Measurements from ENCODE around the gene FSTL5.

Gene FSTL5

DNA sequence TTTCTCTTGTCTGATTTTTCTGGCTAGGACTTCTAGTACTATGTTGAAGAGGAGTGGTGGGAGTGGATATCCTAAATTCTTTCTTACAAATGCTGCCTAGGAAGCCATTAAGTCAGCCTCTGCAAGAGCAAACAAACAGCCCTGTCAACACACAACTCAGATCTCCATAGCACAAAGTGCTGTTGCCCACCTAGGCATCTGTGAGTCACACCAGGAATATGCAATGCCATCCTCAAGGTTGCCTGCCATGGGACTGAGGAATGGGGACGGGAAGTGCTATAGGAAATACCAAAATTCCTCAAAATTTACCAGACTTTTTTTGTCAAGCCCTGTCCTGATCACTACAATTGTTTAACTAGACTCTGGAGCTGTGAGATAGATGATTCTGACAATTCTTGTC is 466.9 kb downstream of the FSTL5 start:
- no peak for DNase-seq

DNA sequence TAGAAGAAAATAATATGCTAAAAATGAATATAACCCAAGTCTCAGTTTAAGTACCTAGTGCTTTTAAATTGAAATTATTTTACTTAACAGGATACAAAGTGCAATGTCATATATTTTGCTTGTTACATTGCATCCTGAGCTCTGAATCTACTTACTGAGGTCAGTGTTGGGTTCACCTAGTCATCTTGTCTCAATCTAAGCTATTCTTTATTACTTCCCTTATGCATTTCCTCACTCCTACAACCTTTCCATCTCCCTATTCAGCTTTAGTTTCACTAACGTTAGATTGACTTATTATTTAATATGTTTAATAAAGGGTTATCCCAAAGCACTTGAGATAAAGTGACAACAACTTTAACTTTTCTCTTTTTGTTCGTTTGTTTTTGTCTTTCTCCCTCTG is 483.7 kb downstream of the FSTL5 start:
- DNase-seq: no peak

DNA sequence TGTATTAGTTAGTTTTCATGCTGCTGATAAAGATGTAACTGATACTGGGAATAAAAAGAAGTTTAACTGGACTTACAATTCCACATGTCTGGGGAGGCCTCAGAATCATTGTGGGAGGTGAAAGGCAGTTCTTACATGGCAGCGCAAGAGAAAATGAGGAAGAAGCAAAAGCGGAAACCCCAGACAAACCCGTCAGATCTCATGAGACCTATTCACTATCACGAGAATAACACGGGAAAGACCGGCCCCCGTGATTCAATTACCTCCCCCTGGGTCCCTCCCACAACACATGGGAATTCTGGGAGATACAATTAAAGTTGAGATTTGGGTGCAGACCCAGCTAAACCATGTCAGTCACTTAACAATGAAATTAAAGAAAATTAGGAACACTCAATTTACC is 499.1 kb downstream of the FSTL5 start:
- DNase-seq: no peak

DNA sequence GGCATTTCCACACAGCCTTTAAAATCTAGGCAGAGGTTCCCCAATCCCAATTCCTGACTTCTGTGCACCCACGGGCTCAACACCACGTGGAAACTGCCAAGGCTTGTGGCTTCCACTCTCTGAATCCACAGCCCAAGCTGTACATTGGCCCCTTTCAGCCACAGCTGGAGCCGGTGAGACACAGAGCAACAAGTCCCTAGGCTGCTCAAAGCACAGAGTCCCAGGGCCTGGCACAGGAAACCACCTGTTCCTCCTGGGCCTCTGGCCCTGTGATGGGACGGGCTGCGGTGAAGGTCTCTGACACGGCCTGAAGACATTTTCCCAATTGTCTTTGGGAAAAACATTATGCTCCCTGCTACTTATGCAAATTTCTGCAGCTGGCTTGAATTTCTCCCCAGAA is 500.0 kb downstream of the FSTL5 start:
- DNase-seq: no peak

DNA sequence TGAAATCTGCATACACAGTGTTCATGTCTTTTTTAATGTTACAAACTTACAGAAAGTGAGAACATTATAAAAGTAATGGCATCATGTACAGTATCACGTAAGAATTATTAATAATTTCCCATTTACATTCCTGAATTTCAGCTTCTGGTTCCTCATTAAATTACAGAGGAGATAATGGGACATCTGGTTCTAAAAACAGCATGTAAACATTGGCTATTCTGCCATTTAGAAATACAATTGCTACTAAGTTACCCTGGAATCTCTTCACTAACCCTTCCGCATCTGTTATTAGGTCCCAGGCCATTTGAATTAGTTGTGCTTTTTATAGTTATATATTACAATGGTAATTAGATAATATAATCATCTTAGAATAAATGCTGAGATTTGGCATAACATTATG is 505.1 kb downstream of the FSTL5 start:
- DNase-seq: no peak

DNA sequence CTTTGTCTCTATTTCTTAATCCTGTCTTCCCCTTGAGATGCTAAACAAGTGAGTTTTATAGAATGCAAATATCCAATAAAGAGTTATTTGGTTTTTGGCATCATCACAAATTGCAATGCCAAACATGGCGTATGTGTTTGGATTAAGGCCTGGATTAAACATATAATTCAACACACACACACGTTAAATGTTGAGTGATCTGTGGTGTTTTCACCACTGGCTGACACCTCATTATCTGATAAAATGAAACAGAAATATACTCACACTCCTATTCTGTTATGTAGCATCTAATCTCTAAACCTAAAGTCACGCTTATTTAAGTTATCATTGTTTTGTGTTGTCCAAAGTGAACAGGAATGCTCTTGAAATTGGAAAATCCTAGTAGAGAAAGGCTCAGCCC is 506.2 kb downstream of the FSTL5 start:
- DNase-seq: no peak

DNA sequence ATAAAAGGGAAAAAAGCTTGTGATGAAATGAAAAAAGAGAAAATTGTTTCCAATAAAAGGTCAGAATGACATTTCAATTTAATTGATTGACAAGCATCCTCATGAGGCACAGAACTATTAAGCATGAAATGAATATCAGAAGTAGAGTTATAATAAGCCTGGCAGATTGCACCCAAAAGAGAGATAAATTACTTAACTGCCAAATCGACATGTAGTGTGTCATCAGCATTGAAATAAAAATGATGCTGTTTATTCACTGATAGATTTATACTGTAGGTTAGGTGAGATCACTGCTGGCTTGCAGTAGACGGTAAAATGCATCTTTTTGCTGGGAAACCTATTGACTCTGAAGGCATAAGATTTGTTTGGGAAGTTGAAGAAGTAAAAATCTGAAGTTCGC is 507.2 kb downstream of the FSTL5 start:
- no peak for DNase-seq

DNA sequence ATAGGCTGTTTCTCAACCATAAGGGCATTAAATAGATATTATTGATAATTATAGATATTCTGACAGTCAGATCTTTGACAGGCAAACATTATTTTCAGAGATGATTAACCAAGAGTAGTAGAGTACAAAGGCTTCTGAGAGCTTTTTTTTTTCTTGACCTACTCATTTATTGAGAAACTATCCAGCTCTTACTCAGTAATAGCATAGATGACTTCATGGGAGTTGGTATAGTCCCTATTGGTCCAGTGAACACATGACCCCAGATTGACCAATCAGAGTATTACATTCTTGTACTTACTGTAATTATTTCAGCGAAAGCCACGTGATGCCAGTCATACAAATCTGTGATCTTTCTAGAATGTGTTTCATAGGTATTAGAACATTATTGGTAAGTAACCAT is 508.7 kb downstream of the FSTL5 start:
- DNase-seq: no peak

DNA sequence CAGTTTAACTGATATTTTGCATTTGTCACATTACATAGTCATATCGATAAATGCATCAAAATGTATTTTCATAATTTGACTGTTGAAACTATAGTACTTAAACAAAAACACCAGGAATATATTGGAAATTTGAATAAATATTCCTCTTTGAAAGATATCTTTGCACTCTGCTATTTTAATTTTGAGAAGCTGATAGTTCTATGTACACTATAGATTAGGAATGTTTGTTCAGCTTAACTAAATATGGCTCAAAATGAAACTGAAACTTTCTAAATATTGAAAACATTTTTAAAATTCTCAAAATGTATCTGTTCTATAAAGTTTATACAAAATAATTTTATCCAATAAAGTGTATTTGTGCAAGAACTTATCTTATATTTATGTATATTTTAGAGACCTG is 510.1 kb downstream of the FSTL5 start:
- no peak for DNase-seq

DNA sequence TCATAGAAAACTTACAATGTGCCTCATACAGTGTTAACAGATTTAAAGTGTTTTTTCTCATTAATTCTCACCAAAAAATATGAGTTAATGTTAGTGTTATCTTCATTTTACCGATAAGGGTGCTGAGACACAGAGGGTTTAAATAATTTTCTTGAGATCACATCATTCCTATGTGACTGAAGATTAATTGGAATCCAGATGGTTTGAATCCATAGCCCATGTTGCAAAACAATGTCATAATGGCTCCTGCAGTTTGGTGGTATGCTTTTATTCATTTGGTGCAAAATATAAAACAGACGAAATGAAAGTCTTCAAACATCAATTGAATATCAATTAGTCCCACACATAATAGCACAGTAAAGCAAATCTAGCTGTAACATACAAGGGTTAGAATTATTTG is 512.2 kb downstream of the FSTL5 start:
- DNase-seq: no peak

DNA sequence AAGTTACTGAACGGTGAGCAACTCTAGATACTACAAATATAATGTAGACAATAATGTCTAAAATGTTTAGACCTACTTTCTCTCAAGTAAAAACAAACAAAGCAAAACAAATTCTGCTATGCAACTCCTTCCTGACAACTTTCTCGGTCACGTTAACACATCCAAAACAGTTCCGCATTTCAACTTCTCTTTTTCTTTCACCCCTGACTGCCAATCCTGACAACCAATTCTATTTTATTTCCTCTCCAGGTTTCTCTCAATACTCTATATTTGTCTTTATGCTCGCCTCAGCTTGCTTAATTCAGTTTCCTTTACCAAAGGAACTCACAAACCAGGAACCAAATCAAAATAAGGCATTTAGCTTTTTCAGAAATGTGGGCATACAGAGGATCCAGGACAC is 513.0 kb downstream of the FSTL5 start:
- no peak for DNase-seq

DNA sequence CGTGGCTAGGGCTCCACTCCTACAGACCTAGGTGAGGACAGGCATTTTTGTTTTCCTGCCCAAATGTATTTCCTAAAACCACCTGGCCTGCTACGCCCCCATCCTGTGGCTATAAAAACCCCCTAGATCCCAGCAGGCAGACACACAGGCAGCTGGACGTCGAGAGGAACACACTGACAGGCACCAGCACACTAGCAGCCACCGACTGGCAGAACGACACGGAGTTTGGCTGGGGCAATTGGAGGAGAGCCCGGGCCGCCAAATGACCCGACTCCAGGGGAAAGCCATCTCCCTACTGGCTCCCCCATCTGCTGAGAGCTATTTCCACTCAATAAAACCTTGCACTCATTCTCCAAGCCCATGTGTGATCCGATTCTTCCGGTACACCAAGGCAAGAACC is 516.0 kb downstream of the FSTL5 start:
- DNase-seq: no peak

DNA sequence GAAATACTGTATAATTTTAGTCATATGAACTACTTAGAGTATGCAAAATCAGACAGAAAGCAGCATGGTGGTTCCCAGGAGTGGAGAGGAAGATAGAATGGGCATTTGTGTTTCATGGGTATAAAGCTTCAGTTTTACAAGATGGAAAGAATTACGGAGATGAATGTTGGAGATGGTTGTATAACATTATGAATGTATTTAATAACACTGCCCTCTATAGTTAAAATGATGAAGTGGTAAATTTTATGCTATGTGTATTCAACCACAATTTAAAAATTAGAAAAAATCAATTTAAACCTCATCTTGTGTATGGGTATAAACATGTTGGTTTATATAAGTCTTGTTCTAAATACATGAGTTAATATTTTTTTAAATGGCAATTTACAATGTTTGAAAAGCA is 521.1 kb downstream of the FSTL5 start:
- no peak for DNase-seq

DNA sequence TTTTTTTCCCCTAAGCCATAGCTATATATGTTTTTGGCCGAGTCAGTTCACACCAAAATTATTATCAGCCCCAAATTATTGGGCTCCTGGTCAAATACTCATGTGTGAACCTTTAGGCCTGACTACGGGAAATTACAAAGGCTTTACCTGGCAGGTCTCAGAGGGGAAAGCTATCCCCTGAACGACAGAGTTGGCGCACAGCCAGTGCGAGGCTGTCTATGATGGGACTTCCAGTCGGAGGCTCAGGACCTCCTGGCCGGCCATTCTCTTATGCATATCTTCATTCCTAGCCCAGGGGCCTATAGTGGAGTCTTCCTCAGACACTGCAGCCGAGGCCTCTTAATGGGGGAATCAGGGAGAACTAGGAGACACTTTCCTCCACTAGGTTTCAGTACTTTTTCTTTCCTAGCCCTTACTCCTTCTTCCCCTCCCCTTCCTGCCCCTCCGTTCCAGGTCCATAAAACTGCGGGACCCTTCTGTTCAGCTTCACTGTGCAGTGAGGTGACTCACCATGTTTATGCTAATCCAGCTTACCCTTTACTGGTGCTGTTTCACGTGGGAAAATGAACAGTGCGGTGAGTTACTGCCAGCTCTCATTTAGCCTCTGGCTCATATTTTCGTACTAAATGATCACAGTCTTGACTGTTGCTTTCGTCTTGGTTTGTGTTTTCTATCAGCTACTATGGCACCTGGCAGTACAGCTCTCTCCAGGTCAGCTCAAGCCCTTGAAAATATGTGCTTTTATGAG is 533.9 kb downstream of the FSTL5 start:
- DNase-seq: no peak

DNA sequence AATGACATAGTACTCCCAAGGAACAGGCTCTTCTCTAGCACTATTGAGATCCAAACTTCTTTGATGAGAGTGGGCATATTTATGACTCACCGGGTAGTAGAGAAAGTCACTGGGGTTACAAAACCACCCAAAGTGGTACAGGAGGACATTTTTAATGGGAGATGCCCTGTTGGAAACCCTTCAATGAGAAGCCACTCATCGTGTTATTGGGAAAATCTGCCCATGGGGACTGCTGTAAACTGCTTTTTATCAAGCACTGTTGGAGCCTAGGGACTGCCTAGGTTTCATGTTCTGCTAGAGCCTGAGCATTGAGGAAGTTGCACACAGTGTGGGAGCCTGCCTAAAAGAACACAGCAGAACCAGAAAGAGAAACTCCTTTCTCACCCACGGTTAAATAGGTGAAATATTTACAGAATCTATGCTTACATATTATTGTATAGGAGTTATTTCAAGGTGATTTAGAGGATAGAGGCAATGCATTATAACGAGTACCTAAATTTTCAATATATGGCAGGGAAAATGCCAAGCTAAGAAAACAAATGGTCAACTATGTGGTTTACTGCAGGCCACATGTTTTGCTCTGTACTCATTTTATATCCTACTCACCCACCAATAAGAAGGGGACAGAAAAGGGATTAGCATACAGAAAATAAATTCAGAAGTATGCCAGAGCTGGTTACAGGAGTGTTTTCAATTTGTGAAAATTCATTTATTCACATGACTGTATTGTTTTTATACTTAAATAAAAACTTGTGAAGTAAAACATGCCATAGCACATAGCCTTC is 559.1 kb downstream of the FSTL5 start:
- no peak for DNase-seq

DNA sequence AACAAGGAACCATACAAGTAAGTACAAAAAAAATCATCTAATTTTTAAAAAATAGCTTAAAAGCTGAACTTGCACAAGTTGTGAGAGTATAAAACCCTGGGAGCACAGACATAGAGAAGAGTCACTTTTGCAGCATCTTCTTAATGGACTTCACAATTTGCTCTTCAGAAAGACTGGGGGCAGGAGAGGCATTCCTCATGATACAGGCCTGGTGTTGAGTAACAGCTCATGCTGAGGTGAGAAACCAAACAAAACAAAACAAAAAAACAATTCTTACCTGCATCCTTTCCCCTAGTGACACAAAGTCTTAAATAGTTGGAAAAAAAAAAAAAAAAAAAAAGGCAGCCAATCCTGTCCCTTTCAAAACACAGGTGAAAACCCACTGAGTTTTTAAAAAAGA is 562.8 kb downstream of the FSTL5 start:
- no peak for DNase-seq

DNA sequence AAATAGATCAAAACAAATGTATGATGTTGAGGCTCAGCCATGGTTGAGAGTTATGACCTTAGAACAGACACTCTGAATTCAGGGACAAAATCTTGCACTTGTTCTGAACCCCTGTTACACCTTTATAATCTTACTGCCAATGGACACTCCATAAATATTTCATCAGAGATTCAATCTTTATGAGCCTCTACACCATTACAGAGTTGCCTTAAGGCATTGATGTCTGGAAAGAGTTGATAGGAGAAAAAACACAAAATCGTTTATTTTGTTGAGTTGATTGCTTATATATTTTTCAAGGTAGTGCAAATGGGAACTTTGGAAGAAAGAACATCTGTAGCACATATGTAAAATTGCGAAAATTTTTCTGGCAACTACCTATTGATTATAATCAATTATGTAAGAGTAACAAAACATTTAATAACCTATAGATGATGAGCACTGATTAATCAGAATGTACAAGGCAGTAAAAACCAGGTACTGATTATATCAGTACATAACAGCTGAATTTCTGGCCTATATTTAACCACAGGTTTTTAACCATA is 568.5 kb downstream of the FSTL5 start:
- no peak for DNase-seq

DNA sequence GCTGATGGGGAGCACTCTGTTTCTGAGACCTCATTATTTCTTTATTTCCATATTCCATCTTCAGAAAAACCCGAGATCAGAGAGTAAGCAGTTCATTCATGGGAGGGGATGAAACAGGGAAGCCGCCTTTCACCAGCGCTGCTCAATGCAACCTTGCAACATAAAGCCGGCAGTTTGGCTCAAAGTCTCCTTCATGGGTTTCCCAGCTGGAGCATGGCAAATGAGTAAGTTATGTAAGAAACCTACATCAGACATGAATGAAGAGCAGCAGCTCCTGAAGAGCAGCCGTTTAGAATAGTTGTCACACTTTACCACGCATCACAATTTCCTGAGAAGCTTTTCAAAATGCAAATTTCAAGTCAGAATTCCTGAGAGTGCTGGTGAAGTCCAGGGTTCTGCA is 578.8 kb downstream of the FSTL5 start:
- no peak for DNase-seq

DNA sequence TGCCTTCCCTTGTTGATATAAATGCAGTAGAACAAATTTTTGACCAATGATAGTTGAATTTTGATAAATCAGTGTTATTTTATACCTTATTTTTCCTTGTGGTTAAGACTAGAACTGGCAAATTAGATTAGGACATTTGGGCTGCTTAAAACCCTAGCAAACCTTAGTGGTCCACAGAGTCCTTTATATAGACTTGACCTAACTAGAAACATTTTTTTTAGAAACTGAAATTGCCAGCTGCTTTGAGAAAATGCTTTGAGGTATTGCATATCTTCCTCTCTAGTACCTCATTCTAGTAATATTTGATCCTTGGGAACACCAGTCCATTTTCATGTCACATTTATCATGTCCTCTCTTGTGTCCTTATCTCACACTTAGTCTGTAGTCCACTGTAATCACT is 580.3 kb downstream of the FSTL5 start:
- DNase-seq: no peak

DNA sequence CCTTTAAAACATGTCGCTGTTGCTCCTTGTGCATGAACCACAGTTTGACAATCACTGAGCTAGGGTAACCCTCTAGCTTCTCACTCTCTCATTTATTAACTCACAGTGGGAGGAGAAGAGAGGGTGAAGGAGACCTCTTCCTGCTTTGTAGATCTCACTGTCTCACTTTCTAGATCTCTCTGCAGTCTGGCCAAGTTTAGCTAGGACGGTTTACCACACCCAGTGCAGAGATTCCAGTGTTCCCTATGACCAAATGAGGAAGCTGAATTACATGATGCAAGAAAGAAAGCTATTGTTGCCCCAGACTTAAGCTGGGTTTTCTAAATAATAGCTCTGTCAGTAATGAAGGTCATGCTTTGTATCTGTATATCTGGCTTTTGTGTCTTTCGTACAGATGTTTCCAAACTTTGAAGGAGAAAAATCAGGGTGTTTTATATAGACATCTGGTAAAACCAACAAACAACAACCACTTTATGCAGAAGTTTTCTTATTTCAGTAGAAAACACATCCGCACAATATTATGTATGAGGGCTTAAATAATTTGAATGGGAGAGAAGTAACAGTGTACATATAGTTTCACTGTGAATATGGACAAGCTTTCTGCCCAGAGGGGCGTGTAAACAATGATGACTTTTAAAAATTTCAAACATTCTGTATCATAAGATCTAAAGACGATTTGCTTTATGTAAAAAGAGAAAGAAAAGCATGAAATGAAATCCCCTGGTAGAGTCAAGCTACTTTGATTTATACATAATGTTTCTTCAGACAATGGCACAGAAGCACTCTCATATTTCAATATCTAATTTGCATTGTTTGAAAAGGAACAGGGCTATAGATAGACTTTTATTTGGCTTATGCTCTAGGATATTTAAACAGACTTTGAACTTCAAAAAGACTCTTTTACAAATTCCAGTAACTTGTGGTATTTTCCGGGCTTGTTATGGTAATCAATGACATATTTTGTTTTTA is 582.3 kb downstream of the FSTL5 start:
- no peak for DNase-seq

DNA sequence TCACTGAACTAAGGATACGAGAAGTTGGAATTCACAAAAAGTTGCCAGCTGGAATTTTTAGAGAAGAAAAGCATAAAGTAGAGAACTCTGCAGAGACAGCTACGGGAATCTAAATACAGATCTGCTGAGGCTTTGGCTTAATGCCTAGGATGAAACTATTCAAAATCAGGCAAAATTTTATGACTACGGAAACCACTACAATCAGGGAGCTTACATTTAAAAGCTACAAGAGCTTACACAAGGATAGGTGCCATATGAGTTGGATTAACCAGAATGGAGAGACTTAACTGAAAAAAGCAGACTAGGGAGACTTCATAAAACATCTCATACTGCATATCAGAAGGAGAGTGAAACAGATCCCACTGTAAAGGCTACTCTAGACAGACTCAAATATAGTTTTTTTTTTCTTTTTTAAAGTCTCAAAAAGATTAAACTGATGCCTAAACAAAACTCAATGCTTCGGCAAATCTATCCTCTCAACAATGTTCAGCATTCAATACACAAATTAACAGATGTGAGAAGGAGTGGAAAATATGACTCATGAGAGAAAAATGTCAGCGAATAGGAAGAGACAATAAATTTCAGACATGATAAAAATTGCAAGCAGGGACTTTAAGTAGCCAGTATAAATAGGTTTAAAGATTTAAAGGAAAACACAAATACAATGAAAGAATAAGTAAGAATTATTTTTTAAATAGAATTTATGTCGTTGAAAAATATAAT is 586.1 kb downstream of the FSTL5 start:
- no peak for DNase-seq

DNA sequence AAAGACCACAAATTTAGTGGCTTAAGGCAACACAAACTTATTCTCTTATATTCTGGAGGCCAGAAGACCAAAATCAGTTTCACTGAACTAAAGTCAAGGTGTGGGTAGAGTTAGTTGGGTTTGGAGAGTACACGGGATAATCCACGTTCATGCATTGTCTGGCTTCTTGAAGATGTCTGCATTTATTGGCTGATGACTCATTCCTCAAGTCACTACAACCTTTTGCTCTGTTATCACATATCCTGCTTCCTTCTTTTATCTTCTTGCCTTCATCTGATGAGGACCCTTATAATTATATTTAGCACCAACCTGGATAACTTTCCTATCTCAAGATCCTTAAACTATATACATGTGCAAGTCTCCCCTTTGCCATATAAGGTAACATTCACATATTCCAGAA is 590.0 kb downstream of the FSTL5 start:
- no peak for DNase-seq

All from activated T-cell treated with anti-CD3 and anti-CD28 coated beads, Interleukin-2, amount 50 U/mL, for 48 hours (primary cell).